Raji (cell line): ENCODE data around the gene TMTC2.

Experiments
- POLR2A ChIP-seq: IDR thresholded peaks from 2 replicates; pipeline ENCODE4 v1.6.1; 2011; ENCODE audit warnings: low read depth, low read length, control low read depth; ENCODE audit not compliant: insufficient read depth

Gene TMTC2

GRCh38 chr12:83145325-83145840 lies 458.7 kb downstream of the TMTC2 start:
- no peak for TF ChIP-seq POLR2A

DNA sequence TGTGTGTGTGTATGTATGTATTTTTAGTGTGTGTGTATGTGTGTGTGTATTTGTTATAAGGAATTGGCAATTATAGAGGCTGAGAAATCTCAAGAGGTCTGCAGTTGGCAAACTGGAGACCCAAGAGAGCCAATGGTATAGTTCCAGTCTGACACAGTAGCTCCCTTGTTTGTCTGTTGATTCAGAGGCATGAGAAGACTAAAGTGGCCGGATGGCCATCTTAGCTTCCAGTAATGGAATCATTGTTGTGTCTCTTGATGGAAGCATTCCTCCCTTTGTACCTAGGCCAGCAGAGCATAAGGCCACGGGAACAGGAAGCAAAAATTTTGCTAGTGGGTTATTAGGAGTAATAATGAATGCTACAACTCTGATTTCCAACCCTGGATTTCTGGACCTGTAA lies 460.6 kb downstream of the TMTC2 start:
- TF ChIP-seq POLR2A = no peak

GRCh38 chr12:83149987-83150386 lies 463.3 kb downstream of the TMTC2 start:
- TF ChIP-seq POLR2A = no peak

GRCh38 chr12:83150465-83151189 lies 463.9 kb downstream of the TMTC2 start:
- TF ChIP-seq POLR2A = no peak

DNA sequence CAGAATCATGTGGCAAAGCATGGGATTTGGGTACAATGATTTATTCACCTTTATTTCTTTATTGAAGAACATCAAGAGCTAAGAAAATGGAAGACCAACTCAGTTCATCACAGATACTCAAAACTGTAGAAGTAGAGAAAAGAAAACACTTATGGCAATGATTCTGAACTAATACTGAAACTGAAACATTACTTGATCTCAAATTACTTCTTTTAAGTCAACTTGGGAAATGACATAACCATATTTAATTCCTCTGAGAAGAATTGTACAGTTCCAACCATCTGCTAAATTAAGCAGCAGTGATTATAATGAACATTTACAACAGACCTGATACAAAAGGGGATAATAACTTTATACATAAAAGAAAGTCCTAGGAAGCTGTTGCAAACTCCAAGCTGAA lies 466.5 kb downstream of the TMTC2 start:
- no peak for TF ChIP-seq POLR2A

DNA sequence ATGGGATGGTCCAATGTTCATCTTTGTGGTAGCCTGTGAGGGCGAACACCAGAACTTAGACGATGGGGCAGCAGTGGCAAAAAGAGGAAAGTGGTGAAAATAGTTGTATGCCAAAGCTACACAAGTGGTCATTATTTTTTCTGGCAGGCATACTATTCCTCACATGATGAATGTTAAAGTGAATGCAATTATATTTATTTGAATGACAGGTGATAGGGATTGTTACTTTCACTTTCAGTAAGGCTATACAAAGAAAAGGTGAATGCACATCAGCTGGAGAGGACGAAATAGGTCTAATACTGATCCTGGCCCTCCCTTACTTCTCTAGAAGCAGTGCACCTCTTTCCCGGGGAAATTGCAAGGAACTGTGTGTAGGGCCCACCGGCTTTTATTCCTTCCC lies 470.1 kb downstream of the TMTC2 start:
- no peak for TF ChIP-seq POLR2A

DNA sequence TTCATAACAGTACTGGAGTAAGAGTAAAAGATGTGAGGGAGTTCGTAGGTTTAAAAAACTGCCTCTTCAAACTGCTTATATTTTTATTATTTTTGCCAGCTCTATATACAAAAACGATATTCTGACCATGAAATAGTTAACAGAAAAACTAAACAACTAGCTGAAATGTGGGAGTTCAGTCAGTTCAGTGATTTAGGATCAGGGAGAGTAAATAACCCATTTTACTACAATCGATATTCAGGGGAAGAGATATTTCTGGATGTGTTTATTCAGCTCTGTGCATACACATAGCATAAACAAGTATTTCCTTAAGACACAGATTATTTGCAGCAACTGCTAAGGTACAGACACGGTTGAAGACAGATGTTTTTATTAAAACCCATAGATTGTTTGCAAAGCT lies 470.9 kb downstream of the TMTC2 start:
- TF ChIP-seq POLR2A = no peak

GRCh38 chr12:83158613-83159207 lies 472.0 kb downstream of the TMTC2 start:
- no peak for TF ChIP-seq POLR2A

DNA sequence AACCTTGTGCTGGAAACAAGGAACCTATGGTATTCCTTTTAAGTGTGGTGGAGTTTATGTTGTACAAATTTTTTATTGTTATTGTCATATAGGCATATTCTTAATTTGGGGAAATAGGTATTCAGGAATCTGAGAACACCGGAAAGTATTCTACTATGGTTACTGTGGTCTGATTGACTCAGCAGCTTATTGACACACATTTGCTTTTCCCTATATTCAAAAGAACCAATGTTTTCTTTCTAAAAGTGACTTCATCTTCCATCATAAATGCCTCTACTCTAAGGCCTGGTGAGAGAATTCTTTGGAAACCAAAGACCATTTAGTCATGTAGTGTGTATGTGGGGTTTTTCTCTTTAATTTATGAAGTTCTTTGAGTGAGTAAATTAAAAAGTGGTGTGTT lies 474.8 kb downstream of the TMTC2 start:
- no peak for TF ChIP-seq POLR2A

GRCh38 chr12:83168751-83169150 lies 482.0 kb downstream of the TMTC2 start:
- no peak for TF ChIP-seq POLR2A

DNA sequence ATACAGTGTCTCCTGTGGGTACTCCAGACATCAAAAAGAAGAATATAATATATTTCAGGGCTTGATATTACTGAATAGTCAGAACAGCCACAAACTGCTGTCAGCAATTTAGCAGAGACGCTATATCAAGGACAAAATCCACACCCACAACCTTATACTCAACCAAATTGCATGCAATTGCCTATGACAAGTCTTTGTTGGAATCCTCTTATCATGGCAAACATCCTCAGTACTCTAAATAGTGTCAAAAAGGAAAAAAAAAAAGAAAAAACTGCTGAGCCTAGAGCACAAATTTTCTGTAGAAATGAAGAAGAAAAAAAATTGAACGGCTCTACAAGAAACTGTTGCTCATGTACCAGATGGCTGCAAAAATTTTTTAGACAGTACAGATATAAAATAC lies 485.7 kb downstream of the TMTC2 start:
- TF ChIP-seq POLR2A = no peak

GRCh38 chr12:83172866-83173649 lies 486.4 kb downstream of the TMTC2 start:
- no peak for TF ChIP-seq POLR2A

GRCh38 chr12:83179999-83180398 lies 493.3 kb downstream of the TMTC2 start:
- no peak for TF ChIP-seq POLR2A

DNA sequence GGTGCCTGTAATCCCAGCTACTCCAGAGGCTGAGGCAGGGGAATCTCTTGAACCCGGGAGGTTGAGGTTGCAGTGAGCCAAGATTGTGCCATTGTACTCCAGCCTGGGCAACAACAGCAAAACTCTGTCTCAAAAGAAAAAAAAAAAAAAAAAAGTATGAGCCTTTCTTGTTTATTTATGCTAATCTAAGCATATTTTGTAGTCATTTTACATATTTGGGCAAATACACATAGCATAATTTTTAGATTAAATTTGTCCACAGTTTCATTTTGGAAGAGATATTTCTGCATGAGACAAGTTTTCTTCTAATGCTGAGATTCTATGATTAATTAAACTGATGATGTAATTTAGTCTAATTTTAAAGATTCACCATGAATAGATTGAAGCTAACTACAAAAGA lies 494.4 kb downstream of the TMTC2 start:
- TF ChIP-seq POLR2A = no peak

DNA sequence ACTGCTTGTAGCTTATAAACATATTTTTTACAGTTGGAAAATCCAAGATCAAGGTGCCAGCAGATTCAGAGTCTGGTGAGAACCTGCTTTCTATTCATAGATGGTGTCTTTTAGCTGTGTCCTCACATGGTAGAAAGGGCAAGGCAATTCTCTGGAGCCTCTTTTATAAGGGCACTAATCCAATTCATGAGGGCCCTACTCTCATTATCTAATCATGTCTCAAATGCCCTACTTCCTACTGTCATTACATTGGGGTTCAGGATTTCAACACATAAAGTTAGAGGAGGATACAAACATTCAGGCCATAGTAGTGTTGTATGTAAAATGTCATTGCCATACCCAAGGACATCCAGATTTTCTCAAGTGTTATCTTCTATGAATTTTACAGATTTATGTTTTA lies 496.4 kb downstream of the TMTC2 start:
- TF ChIP-seq POLR2A = no peak
